GM23338 (cell line): ENCODE data around the gene FXYD5. TPM values are rescaled to one million over a fixed set of nuclear protein-coding genes. Genes with fewer than 3 reads are reported as not detected.

Experiments
- ATAC-seq: fragments of 200-7000 bp; cut with Tn5 transposase; 3 replicates; pipeline ENCODE4 v1.9.1; 2020
- DNase-seq: peaks from one replicate; pipeline ENCODE4 v3.0.0-alpha.2; 2015; ENCODE audit warnings: low spot score
- H2AFZ ChIP-seq: fragments of 200-600 bp; sonication (generic); 2 replicates; pipeline ENCODE4 v1.8.0; 2016; ENCODE audit warnings: antibody characterized with exemption, mild to moderate bottlenecking, moderate library complexity
- H3F3A ChIP-seq: fragments of 200-600 bp; sonication (generic); replicated peaks from 2 replicates; pipeline ENCODE4 v1.8.0; 2017; ENCODE audit warnings: antibody characterized with exemption, mixed run types, low read depth
- H3K27ac ChIP-seq: fragments of 200-600 bp; sonication (generic); 2 replicates; pipeline ENCODE4 v1.6.1; 2016; ENCODE audit warnings: low read depth
- H3K27me3 ChIP-seq: fragments of 200-600 bp; sonication (generic); 2 replicates; pipeline ENCODE4 v1.8.0; 2016; ENCODE audit warnings: mild to moderate bottlenecking, mixed run types, moderate library complexity; ENCODE audit not compliant: insufficient read depth
- H3K36me3 ChIP-seq: fragments of 200-600 bp; sonication (generic); 2 replicates; pipeline ENCODE4 v1.8.0; 2016; ENCODE audit warnings: mild to moderate bottlenecking; ENCODE audit not compliant: insufficient read depth
- H3K4me1 ChIP-seq: fragments of 200-600 bp; sonication (generic); 2 replicates; pipeline ENCODE4 v1.8.0; 2016; ENCODE audit warnings: mild to moderate bottlenecking, moderate library complexity; ENCODE audit not compliant: insufficient read depth
- H3K4me2 ChIP-seq: fragments of 200-600 bp; sonication (generic); 2 replicates; pipeline ENCODE4 v1.7.1; 2017; ENCODE audit warnings: mixed run types
- H3K4me3 ChIP-seq: fragments of 200-600 bp; sonication (generic); 2 replicates; pipeline ENCODE4 v1.6.1; 2016; ENCODE audit warnings: mixed run types
- H3K79me2 ChIP-seq: fragments of 200-600 bp; sonication (generic); replicated peaks from 2 replicates; pipeline ENCODE4 v1.8.0; 2017; ENCODE audit warnings: mild to moderate bottlenecking; ENCODE audit not compliant: insufficient read depth
- H3K9me2 ChIP-seq: fragments of 200-600 bp; sonication (generic); 2 replicates; pipeline ENCODE4 v1.8.0; 2017; ENCODE audit not compliant: insufficient read depth
- H4K20me1 ChIP-seq: fragments of 200-600 bp; sonication (generic); replicated peaks from 2 replicates; pipeline ENCODE4 v1.8.0; 2017; ENCODE audit warnings: mild to moderate bottlenecking; ENCODE audit not compliant: insufficient read depth
- H3K27ac Mint-ChIP-seq: 2 replicates; pipeline ENCODE4 v1.8.0; 2020; ENCODE audit warnings: inconsistent platforms, mild to moderate bottlenecking, moderate library complexity, mixed read lengths
- H3K27me3 Mint-ChIP-seq: 3 replicates; pipeline ENCODE4 v1.8.0; 2022; ENCODE audit warnings: low read depth, mild to moderate bottlenecking, moderate library complexity, mixed read lengths, inconsistent platforms; ENCODE audit not compliant: insufficient read depth, poor library complexity
- H3K36me3 Mint-ChIP-seq: 3 replicates; pipeline ENCODE4 v1.8.0; 2021; ENCODE audit warnings: low read depth, mild to moderate bottlenecking, inconsistent platforms, moderate library complexity, mixed read lengths
- H3K4me1 Mint-ChIP-seq: 3 replicates; pipeline ENCODE4 v1.8.0; 2020; ENCODE audit warnings: mild to moderate bottlenecking, inconsistent platforms, mixed read lengths
- H3K4me3 Mint-ChIP-seq: 3 replicates; pipeline ENCODE4 v1.8.0; 2021; ENCODE audit warnings: moderate library complexity, mild to moderate bottlenecking, inconsistent platforms, mixed read lengths
- H3K9me3 Mint-ChIP-seq: 3 replicates; pipeline ENCODE4 v1.8.0; 2020; ENCODE audit warnings: moderate library complexity, mild to moderate bottlenecking, inconsistent platforms, mixed read lengths
- EZH2 ChIP-seq: fragments of 200-600 bp; sonication (generic); IDR thresholded peaks from one replicate; pipeline ENCODE4 v1.8.0; 2017; ENCODE audit warnings: antibody characterized with exemption, mild to moderate bottlenecking, low read depth; ENCODE audit not compliant: unreplicated experiment
- EZH2phosphoT487 ChIP-seq: fragments of 200-600 bp; sonication (generic); IDR thresholded peaks from one replicate; pipeline ENCODE4 v1.8.1; 2018; ENCODE audit warnings: antibody characterized with exemption; ENCODE audit not compliant: unreplicated experiment
- NANOG ChIP-seq: IDR thresholded peaks from 2 replicates; pipeline ENCODE4 v1.6.1; 2016; ENCODE audit warnings: antibody characterized with exemption, borderline replicate concordance
- POLR2AphosphoS5 ChIP-seq: IDR thresholded peaks from 2 replicates; pipeline ENCODE4 v1.6.1; 2016; ENCODE audit warnings: antibody characterized with exemption, low read depth
- STAT1 ChIP-seq: IDR thresholded peaks from one replicate; pipeline ENCODE4 v1.6.1; 2016; ENCODE audit warnings: antibody characterized with exemption; ENCODE audit not compliant: unreplicated experiment
- ZNF114 ChIP-seq: fragments of 250-450 bp; sonication (Bioruptor Pico); IDR thresholded peaks from 2 replicates; pipeline ENCODE4 v1.5.0; 2020; ENCODE audit warnings: mild to moderate bottlenecking, moderate library complexity
- ZNF462 ChIP-seq: fragments of 250-450 bp; sonication (Bioruptor Pico); IDR thresholded peaks from 2 replicates; pipeline ENCODE4 v1.5.0; 2020; ENCODE audit warnings: mild to moderate bottlenecking, moderate library complexity
- polyA plus RNA-seq: library from polyadenylated mRNA; unstranded; fragments of >200 nt; fragmentation: Nextera tagmentation; extraction: Ambion mirVana; gene quantifications from 2 replicates; pipeline ENCODE4 v1.2.1, GENCODE V29; 2016
- total RNA-seq: library from RNA; depleted of rRNA; stranded (reverse); fragments of >200 nt; shearing (Covaris generic); gene quantifications from 2 replicates; pipeline ENCODE4 v1.2.3, GENCODE V29; 2014

FXYD5 gene
- total and polyA plus RNA-seq, 2 experiments from 2014 or later: 97.7 to 233 TPM

- Histone ChIP-seq H3K4me1 (peaks cover 29% of the 10 kb centered on the region), H3K9me2 (no peaks in the 10 kb centered on the region), H4K20me1 (no peaks in the 10 kb centered on the region), H3K4me2 (no peak overlapping the region), H3K4me3 (no peak overlapping the region), H2AFZ (peak overlapping the region; percentile 56; the same call in 1 of the 2 replicates), H3K79me2 (no peaks in the 10 kb centered on the region), H3K27ac (no peak overlapping the region), H3K36me3 (no peaks in the 10 kb centered on the region), H3K27me3 (no peaks in the 10 kb centered on the region), H3F3A (no peaks in the 10 kb centered on the region)
- Mint-ChIP-seq H3K27ac (no peak overlapping the region), H3K4me3 (no peak overlapping the region), H3K36me3 (no peaks in the 10 kb centered on the region), H3K9me3 (no peaks in the 10 kb centered on the region; the same call in 2 of the 3 replicates), H3K4me1 (peaks cover 44% of the 10 kb centered on the region), H3K27me3 (peaks cover 22% of the 10 kb centered on the region)
- DNase-seq (no peak), ATAC-seq (no peak; the same call in 2 of the 3 replicates)
- TF ChIP-seq ZNF462 (CRISPR knock-in tag) (no peak), STAT1 (no peak), POLR2AphosphoS5 (no peak), EZH2 (no peak)
Observed at GRCh38 chr19:35118268-35119020, 36.1 kb upstream of the FXYD5 start.

GRCh38 chr19:35119091-35119490 is 35.4 kb upstream of the FXYD5 start:
- no peaks in the 10 kb centered on the region for H3F3A ChIP-seq
- no peaks in the 10 kb centered on the region for H4K20me1 ChIP-seq
- Mint-ChIP-seq H3K4me1 (peaks cover 47% of the 10 kb centered on the region), H3K9me3 (no peaks in the 10 kb centered on the region; the same call in 2 of the 3 replicates), H3K27me3 (peaks cover 19% of the 10 kb centered on the region), H3K4me3 (no peak overlapping the region), H3K27ac (no peak overlapping the region), H3K36me3 (no peaks in the 10 kb centered on the region)
- ATAC-seq: peak; percentile 6; the same call in 2 of the 3 replicates
- H3K4me2 ChIP-seq: no peak overlapping the region
- no peak overlapping the region for H3K4me3 ChIP-seq
- no peak for DNase-seq
- peak overlapping the region; percentile 56 for H2AFZ ChIP-seq
- no peaks in the 10 kb centered on the region for H3K9me2 ChIP-seq
- peaks cover 28% of the 10 kb centered on the region for H3K4me1 ChIP-seq
- H3K27ac ChIP-seq: no peak overlapping the region
- H3K79me2 ChIP-seq: no peaks in the 10 kb centered on the region
- no peaks in the 10 kb centered on the region for H3K36me3 ChIP-seq
- no peaks in the 10 kb centered on the region for H3K27me3 ChIP-seq
- TF ChIP-seq POLR2AphosphoS5 (no peak), EZH2phosphoT487 (no peak), NANOG (no peak), ZNF114 (CRISPR knock-in tag) (no peak)
